ENCODE results near the gene FADS6.

Gene FADS6

DNA sequence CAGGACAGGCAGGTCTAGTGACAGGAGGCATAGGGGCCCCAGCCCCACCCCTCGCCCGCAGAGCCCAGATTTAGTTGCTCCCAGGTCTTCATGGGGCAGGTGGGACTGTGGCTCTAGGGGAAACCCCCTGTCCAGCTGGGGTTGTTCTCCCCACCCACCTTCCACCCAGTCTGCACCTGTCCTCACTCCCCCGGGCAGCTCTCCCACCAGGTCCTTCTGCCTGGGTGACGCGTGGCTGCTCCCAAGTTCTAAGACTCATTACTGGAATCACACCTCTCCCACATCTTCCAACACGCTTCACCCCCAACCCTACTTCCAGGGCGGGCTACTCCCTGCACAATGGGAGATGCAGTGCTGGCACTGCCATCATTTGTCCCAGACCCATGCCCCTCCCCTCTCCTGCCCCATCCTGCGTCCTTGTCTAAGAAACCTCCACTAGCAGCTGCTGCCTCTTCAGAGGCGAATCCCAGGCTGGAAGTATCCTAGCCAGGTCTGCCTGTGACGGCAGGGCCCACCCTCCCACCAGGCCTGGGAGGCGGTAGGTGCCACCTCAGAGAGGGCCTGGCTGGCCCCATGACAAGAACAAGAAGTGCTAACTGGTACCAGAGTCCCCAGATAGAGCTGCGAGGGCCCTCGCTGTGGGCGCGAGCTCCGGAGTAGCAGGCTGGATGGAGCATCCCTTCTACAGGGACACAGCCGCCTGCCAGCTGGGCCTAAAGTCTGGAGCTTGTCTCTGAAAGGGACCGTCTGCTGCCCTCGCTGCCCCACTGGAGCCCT is 56.6 kb downstream of the FADS6 start:
- TF ChIP-seq RARB (CRISPR knock-in tag; IDR thresholded peaks at IDR 0.05) (no peak), CREB5 (CRISPR knock-in tag; IDR thresholded peaks at IDR 0.05; ENCODE audit: low read depth) (no peak), PATZ1 (CRISPR knock-in tag; IDR thresholded peaks at IDR 0.05; ENCODE audit: borderline replicate concordance) (no peak), ISL1 (CRISPR knock-in tag; IDR thresholded peaks at IDR 0.05) (no peak), ARNTL (CRISPR knock-in tag; IDR thresholded peaks at IDR 0.05; ENCODE audit: borderline replicate concordance, low read depth) (no peak), ESRRG (CRISPR knock-in tag; IDR thresholded peaks at IDR 0.05) (no peak), CSDC2 (CRISPR knock-in tag; IDR thresholded peaks at IDR 0.05) (no peak), ZC3H10 (CRISPR knock-in tag; IDR thresholded peaks at IDR 0.05) (no peak), BACH2 (CRISPR knock-in tag; IDR thresholded peaks at IDR 0.05; ENCODE audit: borderline replicate concordance) (no peak), ZNF8 (CRISPR knock-in tag; IDR thresholded peaks at IDR 0.05) (no peak), ZNF70 (CRISPR knock-in tag; IDR thresholded peaks at IDR 0.05) (no peak), TOX (CRISPR knock-in tag; IDR thresholded peaks at IDR 0.05; ENCODE audit: borderline replicate concordance) (no peak), GLIS3 (CRISPR knock-in tag; IDR thresholded peaks at IDR 0.05) (no peak), ZFP30 (CRISPR knock-in tag; IDR thresholded peaks at IDR 0.05) (no peak)
- TF ChIP-seq, protein P1, sequence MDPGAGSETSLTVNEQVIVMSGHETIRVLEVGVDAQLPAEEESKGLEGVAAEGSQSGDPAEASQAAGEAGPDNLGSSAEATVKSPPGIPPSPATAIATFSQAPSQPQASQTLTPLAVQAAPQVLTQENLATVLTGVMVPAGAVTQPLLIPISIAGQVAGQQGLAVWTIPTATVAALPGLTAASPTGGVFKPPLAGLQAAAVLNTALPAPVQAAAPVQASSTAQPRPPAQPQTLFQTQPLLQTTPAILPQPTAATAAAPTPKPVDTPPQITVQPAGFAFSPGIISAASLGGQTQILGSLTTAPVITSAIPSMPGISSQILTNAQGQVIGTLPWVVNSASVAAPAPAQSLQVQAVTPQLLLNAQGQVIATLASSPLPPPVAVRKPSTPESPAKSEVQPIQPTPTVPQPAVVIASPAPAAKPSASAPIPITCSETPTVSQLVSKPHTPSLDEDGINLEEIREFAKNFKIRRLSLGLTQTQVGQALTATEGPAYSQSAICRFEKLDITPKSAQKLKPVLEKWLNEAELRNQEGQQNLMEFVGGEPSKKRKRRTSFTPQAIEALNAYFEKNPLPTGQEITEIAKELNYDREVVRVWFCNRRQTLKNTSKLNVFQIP (CRISPR knock-in tag; IDR thresholded peaks at IDR 0.05; ENCODE audit: borderline replicate concordance, low read depth), result no peak
- no peak for ATAC-seq

DNA sequence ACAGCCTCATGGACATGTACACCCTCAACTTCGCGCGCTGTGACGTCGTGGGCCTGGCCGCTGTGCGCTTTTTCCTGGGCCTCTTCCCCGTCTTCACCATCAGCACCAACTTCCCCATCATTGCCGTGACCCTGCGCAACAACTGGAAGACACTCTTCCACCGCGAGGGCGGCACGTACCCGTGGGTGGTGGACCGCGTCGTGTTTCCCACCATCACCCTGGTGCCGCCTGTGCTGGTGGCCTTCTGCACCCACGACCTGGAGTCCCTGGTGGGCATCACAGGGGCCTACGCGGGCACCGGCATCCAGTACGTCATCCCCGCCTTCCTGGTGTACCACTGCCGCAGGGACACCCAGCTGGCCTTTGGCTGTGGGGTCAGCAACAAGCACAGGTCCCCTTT is 57.2 kb downstream of the FADS6 start:
- no peak for ATAC-seq

DNA sequence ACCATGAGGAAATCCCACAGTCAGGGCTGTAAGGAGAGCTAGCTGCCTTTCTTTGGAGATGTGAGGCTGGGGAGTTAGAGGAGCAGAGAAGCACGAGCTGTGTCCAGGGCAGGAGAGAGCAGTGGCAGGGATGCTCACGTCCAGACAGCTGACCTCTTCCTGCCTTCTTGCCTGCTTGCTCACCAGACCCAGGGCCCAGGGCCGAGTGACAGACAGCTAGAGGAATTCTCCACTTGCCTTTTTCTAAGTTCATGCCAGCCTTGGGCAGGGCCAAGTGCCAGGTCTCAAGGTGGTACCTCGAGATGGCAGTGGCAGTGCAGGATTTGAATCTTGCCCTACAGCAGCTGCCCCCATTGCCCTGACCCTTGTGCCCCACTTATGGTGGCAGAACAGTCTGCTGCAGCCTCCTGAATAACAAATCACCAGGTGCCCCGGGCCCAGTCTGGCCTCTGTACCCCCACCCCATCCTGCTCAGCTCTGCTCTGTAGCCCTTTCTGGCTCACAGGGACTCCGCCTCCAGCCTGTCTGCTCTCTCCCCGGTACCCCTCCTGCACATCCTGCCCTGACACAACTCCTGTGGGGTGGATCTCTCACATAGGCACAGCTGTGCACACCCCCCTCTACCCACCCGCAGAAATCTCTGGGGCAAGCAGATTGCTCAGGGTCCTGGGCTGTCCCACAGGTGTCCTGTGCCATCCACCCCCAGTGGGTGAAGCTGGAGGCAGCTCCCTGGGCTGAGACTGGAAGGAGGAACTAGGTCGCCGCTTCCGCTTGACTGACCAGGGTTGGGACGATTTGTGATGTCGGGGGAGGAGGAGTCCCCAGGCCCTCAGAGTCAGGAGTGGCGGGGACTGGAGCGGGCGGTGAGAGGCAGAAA is 59.7 kb downstream of the FADS6 start:
- ATAC-seq, result peak; percentile 92
- TF ChIP-seq PPARA (CRISPR knock-in tag; IDR thresholded peaks at IDR 0.05; ENCODE audit: borderline replicate concordance) (no peak), ZFP30 (CRISPR knock-in tag; IDR thresholded peaks at IDR 0.05) (no peak), ZNF565 (CRISPR knock-in tag; conservative IDR thresholded peaks at IDR 0.05; ENCODE audit: low read depth) (no peak), BACH2 (CRISPR knock-in tag; IDR thresholded peaks at IDR 0.05; ENCODE audit: borderline replicate concordance) (no peak), GLIS3 (CRISPR knock-in tag; IDR thresholded peaks at IDR 0.05) (no peak), TCF4 (CRISPR knock-in tag; IDR thresholded peaks at IDR 0.05; ENCODE audit: borderline replicate concordance) (no peak), PATZ1 (CRISPR knock-in tag; IDR thresholded peaks at IDR 0.05; ENCODE audit: borderline replicate concordance) (no peak), ZNF70 (CRISPR knock-in tag; IDR thresholded peaks at IDR 0.05) (no peak), OSR1 (CRISPR knock-in tag; IDR thresholded peaks at IDR 0.05) (no peak), SNAI2 (CRISPR knock-in tag; IDR thresholded peaks at IDR 0.05) (no peak), ZNF8 (CRISPR knock-in tag; IDR thresholded peaks at IDR 0.05) (no peak), ZC3H10 (CRISPR knock-in tag; IDR thresholded peaks at IDR 0.05) (no peak), ESRRG (CRISPR knock-in tag; IDR thresholded peaks at IDR 0.05) (no peak), CSDC2 (CRISPR knock-in tag; IDR thresholded peaks at IDR 0.05) (no peak), ISL1 (CRISPR knock-in tag; IDR thresholded peaks at IDR 0.05) (no peak)
- TF ChIP-seq, protein P2, sequence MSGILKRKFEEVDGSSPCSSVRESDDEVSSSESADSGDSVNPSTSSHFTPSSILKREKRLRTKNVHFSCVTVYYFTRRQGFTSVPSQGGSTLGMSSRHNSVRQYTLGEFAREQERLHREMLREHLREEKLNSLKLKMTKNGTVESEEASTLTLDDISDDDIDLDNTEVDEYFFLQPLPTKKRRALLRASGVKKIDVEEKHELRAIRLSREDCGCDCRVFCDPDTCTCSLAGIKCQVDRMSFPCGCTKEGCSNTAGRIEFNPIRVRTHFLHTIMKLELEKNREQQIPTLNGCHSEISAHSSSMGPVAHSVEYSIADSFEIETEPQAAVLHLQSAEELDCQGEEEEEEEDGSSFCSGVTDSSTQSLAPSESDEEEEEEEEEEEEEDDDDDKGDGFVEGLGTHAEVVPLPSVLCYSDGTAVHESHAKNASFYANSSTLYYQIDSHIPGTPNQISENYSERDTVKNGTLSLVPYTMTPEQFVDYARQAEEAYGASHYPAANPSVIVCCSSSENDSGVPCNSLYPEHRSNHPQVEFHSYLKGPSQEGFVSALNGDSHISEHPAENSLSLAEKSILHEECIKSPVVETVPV (CRISPR knock-in tag; IDR thresholded peaks at IDR 0.05), result no peak

More for the DNA sequence above, 57.2 kb downstream of the FADS6 start:
- TF ChIP-seq CSDC2 (CRISPR knock-in tag; IDR thresholded peaks at IDR 0.05), result no peak
- TF ChIP-seq ZC3H10 (CRISPR knock-in tag; IDR thresholded peaks at IDR 0.05), result no peak
- TF ChIP-seq GLIS3 (CRISPR knock-in tag; IDR thresholded peaks at IDR 0.05), result no peak
- TF ChIP-seq PPARA (CRISPR knock-in tag; IDR thresholded peaks at IDR 0.05; ENCODE audit: borderline replicate concordance), result no peak
- no peak for TF ChIP-seq SNAI2 (CRISPR knock-in tag; IDR thresholded peaks at IDR 0.05)

All from SK-N-SH treated with all-trans-retinoic acid at 6 μM for 48 hours (cell line).